HEK293T (cell line): Measurements from ENCODE around the gene ARHGEF10L.

ENCODE experiments used
- CTCF ChIA-PET: fragments of 350-600 bp; formaldehyde crosslinking; extraction: SDS; loops from one replicate; lab custom pipeline; 2021; ENCODE audit warnings: antibody characterized with exemption, inconsistent platforms; lab: Yijun Ruan, JAX
- POLR2A ChIA-PET: fragments of 350-600 bp; formaldehyde crosslinking; extraction: SDS; loops from one replicate; lab custom pipeline; 2020; ENCODE audit warnings: antibody characterized with exemption, inconsistent platforms; lab: Yijun Ruan, JAX
- DNase-seq: peaks from one replicate; pipeline ENCODE4 v3.0.0; 2012; ENCODE audit warnings: mixed read lengths; ENCODE audit errors: extremely low spot score
- ARNT ChIP-seq: fragments of 450-650 bp; IDR thresholded peaks from 2 replicates; pipeline ENCODE4 v1.6.1; 2017; ENCODE audit warnings: mild to moderate bottlenecking
- BHLHE40 ChIP-seq: fragments of 450-650 bp; IDR thresholded peaks from 2 replicates; pipeline ENCODE4 v1.6.1; 2016; ENCODE audit warnings: mild to moderate bottlenecking, moderate library complexity, borderline replicate concordance
- CTBP1 ChIP-seq: fragments of 450-650 bp; IDR thresholded peaks from 2 replicates; pipeline ENCODE4 v1.6.1; 2016; ENCODE audit warnings: borderline replicate concordance
- ELF4 ChIP-seq: fragments of 450-650 bp; IDR thresholded peaks from 2 replicates; pipeline ENCODE4 v1.6.1; 2017; ENCODE audit warnings: antibody characterized with exemption
- FOXA1 ChIP-seq: fragments of 450-650 bp; IDR thresholded peaks from 2 replicates; pipeline ENCODE4 v1.6.1; 2016; ENCODE audit warnings: mild to moderate bottlenecking
- FOXK2 ChIP-seq: fragments of 450-650 bp; IDR thresholded peaks from 2 replicates; pipeline ENCODE4 v1.6.1; 2016; ENCODE audit warnings: mild to moderate bottlenecking
- FOXM1 ChIP-seq: fragments of 450-650 bp; IDR thresholded peaks from 2 replicates; pipeline ENCODE4 v1.6.1; 2017; ENCODE audit warnings: mild to moderate bottlenecking, borderline replicate concordance
- HDGF ChIP-seq: fragments of 450-650 bp; IDR thresholded peaks from 2 replicates; pipeline ENCODE4 v1.6.1; 2017; ENCODE audit warnings: antibody characterized with exemption, borderline replicate concordance
- L3MBTL2 ChIP-seq: fragments of 450-650 bp; conservative IDR thresholded peaks from 2 replicates; pipeline ENCODE4 v1.6.1; 2016; ENCODE audit warnings: mild to moderate bottlenecking
- LEF1 ChIP-seq: fragments of 450-650 bp; IDR thresholded peaks from 2 replicates; pipeline ENCODE4 v1.6.1; 2017; ENCODE audit warnings: mild to moderate bottlenecking, borderline replicate concordance
- NFRKB ChIP-seq: fragments of 450-650 bp; IDR thresholded peaks from 2 replicates; pipeline ENCODE4 v1.6.1; 2016; ENCODE audit warnings: mild to moderate bottlenecking, moderate library complexity
- PKNOX1 ChIP-seq: fragments of 450-650 bp; IDR thresholded peaks from 2 replicates; pipeline ENCODE4 v1.6.1; 2016
- SP1 ChIP-seq: fragments of 450-650 bp; IDR thresholded peaks from 2 replicates; pipeline ENCODE4 v1.6.1; 2017
- SUZ12 ChIP-seq: fragments of 450-650 bp; IDR thresholded peaks from 2 replicates; pipeline ENCODE4 v1.6.1; 2016; ENCODE audit warnings: mild to moderate bottlenecking
- TARDBP ChIP-seq: fragments of 450-650 bp; IDR thresholded peaks from 2 replicates; pipeline ENCODE4 v1.6.1; 2016
- ZNF384 ChIP-seq: fragments of 450-650 bp; IDR thresholded peaks from 2 replicates; pipeline ENCODE4 v1.6.1; 2016

Gene ARHGEF10L

GRCh38 chr1:17615157-17615556 is 75.7 kb downstream of the ARHGEF10L start:
- ChIA-PET CTCF (no interaction called here), POLR2A (no interaction called here)
- no peak for DNase-seq
- no peak for TF ChIP-seq L3MBTL2
- TF ChIP-seq LEF1, result no peak
- no peak for TF ChIP-seq FOXK2
- TF ChIP-seq SP1, result no peak
- TF ChIP-seq SUZ12, result no peak
- no peak for TF ChIP-seq FOXA1
- TF ChIP-seq FOXM1, result no peak
- TF ChIP-seq TARDBP, result no peak
- no peak for TF ChIP-seq CTBP1
- no peak for TF ChIP-seq HDGF
- TF ChIP-seq PKNOX1, result no peak
- TF ChIP-seq ZNF384, result no peak
- TF ChIP-seq BHLHE40, result no peak
- no peak for TF ChIP-seq NFRKB
- no peak for TF ChIP-seq ELF4

GRCh38 chr1:17615959-17616358 is 76.5 kb downstream of the ARHGEF10L start:
- CTCF ChIA-PET, result interaction anchor here (0.6 kb wide), 1 partner anchor 114 kb away, joined by 3 read pairs; no protein-coding TSS in a partner anchor

DNA sequence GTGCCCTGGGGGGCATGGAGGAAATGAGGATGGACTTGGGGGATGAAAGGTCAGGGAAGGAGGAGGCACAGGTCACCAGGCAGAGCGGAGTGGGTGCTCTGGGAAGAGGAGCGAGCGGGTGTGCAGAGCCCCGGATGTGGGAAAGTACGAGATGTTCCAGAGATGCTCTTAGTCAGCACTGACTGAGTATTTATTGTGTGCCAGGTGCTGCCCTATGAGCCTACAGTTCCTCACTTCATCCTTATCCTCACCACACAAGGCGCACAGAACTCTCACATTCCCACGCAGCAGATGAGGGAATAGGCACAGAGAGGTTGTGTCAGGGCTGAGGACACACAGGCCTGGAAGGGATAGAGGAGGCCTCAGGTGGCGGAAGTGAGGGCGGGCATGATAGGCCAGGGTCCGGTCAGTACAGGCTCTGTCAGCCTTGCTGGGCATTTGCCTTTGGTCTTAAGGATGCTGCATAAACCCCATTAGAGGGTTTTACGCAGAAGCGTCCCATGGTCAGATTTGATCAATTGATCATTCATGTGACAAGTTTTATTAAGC is 77.3 kb downstream of the ARHGEF10L start:
- ChIA-PET CTCF (interaction anchor here (0.6 to 0.7 kb wide), 2 partner anchors 44 to 115 kb away, joined by 3 read pairs; no protein-coding TSS in a partner anchor), POLR2A (no interaction called here)

More at GRCh38 chr1:17615959-17616358, 76.5 kb downstream of the ARHGEF10L start:
- no peak for DNase-seq
- TF ChIP-seq BHLHE40 (no peak), FOXA1 (no peak), TARDBP (no peak), LEF1 (no peak), FOXK2 (no peak), HDGF (no peak), FOXM1 (no peak), NFRKB (no peak), PKNOX1 (no peak), L3MBTL2 (no peak), ARNT (no peak), ZNF384 (no peak)
- POLR2A ChIA-PET, result no interaction called here

DNA sequence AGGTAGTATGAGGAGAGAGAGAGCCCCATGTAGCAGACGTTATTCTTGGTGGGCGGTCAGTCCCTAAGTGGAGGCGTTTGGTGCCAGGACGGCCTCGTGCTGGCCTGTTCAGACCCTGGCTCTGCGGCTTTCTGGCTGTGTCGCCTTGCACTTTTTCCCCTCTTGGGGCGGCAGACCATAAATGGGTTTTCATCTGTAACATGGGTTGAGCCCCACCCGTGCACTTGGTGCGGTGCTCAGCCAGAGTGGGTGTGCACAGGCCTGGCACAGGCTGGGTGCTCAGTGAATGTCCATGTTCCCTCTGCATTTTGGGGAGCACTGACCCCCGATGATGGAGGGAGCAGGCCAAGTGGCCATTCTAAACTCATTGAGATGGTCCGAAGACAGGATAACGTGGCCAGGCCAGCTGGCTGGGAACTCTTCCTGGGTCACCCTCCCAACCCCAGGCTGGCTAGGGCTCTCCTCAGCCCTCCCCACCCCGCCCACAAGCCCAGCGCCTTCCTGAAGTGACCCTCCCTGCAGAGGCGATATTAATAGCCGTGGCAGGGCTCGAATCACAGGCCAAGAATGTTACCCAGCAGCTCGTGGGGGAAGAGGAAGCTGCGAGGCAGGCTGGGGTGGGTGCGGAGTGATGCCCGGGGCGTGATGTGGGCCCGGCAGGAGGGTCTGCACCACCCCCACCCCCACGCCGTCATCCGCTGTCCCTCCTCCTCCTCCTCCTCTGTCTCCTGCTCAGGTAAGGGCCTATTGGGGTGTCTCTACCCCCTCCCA is 78.5 kb downstream of the ARHGEF10L start:
- CTCF ChIA-PET, result interaction anchor here (0.7 kb wide), 1 partner anchor 11 kb away, joined by 5 read pairs; no protein-coding TSS in a partner anchor
- DNase-seq, result no peak
- POLR2A ChIA-PET, result no interaction called here
- no peak for TF ChIP-seq L3MBTL2
- no peak for TF ChIP-seq PKNOX1
- no peak for TF ChIP-seq FOXA1
- no peak for TF ChIP-seq FOXM1
- TF ChIP-seq ZNF384, result no peak
- TF ChIP-seq ELF4, result no peak
- TF ChIP-seq FOXK2, result no peak
- TF ChIP-seq HDGF, result no peak
- no peak for TF ChIP-seq SP1
- no peak for TF ChIP-seq LEF1
- no peak for TF ChIP-seq TARDBP
- no peak for TF ChIP-seq NFRKB
- no peak for TF ChIP-seq SUZ12
- TF ChIP-seq CTBP1, result no peak

More for the DNA sequence above, 77.3 kb downstream of the ARHGEF10L start:
- DNase-seq, result no peak
- no peak for TF ChIP-seq FOXA1
- TF ChIP-seq ZNF384, result no peak
- no peak for TF ChIP-seq SP1
- no peak for TF ChIP-seq PKNOX1
- TF ChIP-seq FOXM1, result no peak
- no peak for TF ChIP-seq ELF4
- TF ChIP-seq FOXK2, result no peak
- TF ChIP-seq HDGF, result no peak
- no peak for TF ChIP-seq SUZ12

GRCh38 chr1:17618558-17619247 is 79.2 kb downstream of the ARHGEF10L start:
- ChIA-PET CTCF (interaction anchor here (0.7 kb wide), 1 partner anchor 12 kb away, joined by 5 read pairs; no protein-coding TSS in a partner anchor), POLR2A (no interaction called here)
- DNase-seq, result no peak
- TF ChIP-seq FOXA1 (no peak), NFRKB (no peak), PKNOX1 (no peak), L3MBTL2 (no peak), LEF1 (no peak), FOXK2 (no peak), ELF4 (no peak), ZNF384 (no peak), SP1 (no peak), FOXM1 (no peak)
